Fibroblast of lung (primary cell): Measurements from ENCODE around the gene ZDHHC1.

Experiments used
- EZH2 ChIP-seq: IDR thresholded peaks from 2 replicates; pipeline ENCODE4 v1.5.1; 2012; ENCODE audit warnings: low read length, control low read depth, mild to moderate bottlenecking; ENCODE audit errors: missing control alignments
- TF ChIP-seq, protein P1 (sequence below), 2 donors: IDR thresholded peaks in 1 of 2; conservative IDR thresholded peaks in 1 of 2; 1 replicate in 1 of 2; 2 replicates in 1 of 2; pipeline ENCODE4 v1.5.1; 2011 to 2012; ENCODE audit warnings: low read length in 2 of 2, control low read depth in 1 of 2, inconsistent platforms in 1 of 2, low read depth in 1 of 2, mild to moderate bottlenecking in 1 of 2

DNA sequence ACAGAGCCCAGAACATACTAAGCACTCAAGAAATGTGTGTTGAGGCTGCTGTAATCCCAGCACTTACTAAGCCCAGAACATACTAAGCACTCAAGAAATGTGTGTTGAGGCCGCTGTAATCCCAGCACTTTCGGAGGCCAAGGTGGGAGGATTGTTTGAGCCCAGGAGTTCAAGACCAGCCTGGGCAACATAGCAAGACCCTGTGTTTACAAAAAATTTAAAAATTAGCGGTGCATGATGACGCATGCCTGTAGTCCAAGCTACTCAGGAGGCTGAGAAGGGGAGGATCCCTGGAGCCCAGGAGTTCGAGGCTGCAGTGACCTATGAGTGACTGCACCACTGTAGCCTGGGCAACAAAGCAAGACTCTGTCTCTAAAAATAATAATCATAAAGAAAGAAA is 6.7 kb upstream of the ZDHHC1 start:
- TF ChIP-seq, protein P1, sequence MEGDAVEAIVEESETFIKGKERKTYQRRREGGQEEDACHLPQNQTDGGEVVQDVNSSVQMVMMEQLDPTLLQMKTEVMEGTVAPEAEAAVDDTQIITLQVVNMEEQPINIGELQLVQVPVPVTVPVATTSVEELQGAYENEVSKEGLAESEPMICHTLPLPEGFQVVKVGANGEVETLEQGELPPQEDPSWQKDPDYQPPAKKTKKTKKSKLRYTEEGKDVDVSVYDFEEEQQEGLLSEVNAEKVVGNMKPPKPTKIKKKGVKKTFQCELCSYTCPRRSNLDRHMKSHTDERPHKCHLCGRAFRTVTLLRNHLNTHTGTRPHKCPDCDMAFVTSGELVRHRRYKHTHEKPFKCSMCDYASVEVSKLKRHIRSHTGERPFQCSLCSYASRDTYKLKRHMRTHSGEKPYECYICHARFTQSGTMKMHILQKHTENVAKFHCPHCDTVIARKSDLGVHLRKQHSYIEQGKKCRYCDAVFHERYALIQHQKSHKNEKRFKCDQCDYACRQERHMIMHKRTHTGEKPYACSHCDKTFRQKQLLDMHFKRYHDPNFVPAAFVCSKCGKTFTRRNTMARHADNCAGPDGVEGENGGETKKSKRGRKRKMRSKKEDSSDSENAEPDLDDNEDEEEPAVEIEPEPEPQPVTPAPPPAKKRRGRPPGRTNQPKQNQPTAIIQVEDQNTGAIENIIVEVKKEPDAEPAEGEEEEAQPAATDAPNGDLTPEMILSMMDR (conservative IDR thresholded peaks at IDR 0.05 in 1 of 2, IDR thresholded peaks at IDR 0.05 in 1 of 2; ENCODE audit: low read depth in 1 of 2, low read length in 2 of 2) = no peak
- TF ChIP-seq EZH2 = no peak
